Bronchial epithelial cell (primary cell): ENCODE measurements around the gene TLE7. TPM values are rescaled to one million over a fixed set of nuclear protein-coding genes. Genes with fewer than 3 reads are reported as not detected.

Experiments
- DNase-seq: peaks from one replicate; pipeline ENCODE4 v3.0.0-alpha.2; 2010; ENCODE audit warnings: low read depth
- FAIRE-seq: peaks from 2 replicates; lab custom pipeline; 2011; peaks lifted over from hg19 to GRCh38; lab: Jason Lieb, UNC
- H3K27me3 ChIP-seq: 2 replicates; pipeline ENCODE4 v1.5.1; 2011; ENCODE audit warnings: low read length; ENCODE audit not compliant: control insufficient read depth, insufficient read depth
- H3K36me3 ChIP-seq: 2 replicates; pipeline ENCODE4 v1.5.1; 2011; ENCODE audit warnings: low read length; ENCODE audit not compliant: control insufficient read depth, insufficient read depth
- H3K4me3 ChIP-seq: 2 replicates; pipeline ENCODE4 v1.5.1; 2011; ENCODE audit warnings: mild to moderate bottlenecking, low read depth, low read length, control low read depth
- CTCF ChIP-seq: IDR thresholded peaks from 2 replicates; pipeline ENCODE4 v1.5.1; 2011; ENCODE audit warnings: mild to moderate bottlenecking, moderate library complexity, low read length, control low read depth, inconsistent platforms; ENCODE audit not compliant: insufficient read depth, severe bottlenecking
- total RNA-seq: library from RNA; depleted of rRNA; stranded (reverse); fragments of >200 nt; gene quantifications from 2 replicates; pipeline ENCODE4 v1.2.1, GENCODE V29; 2014

The TLE7 gene
- total RNA-seq, 1 donor from 2014 or later: not detected

- peak; percentile 47 for DNase-seq
- Histone ChIP-seq H3K36me3 (no peaks in the 10 kb centered on the region), H3K4me3 (no peak overlapping the region), H3K27me3 (no peaks in the 10 kb centered on the region)
- no peak for FAIRE-seq
- TF ChIP-seq CTCF: no peak
Measured at GRCh38 chr16:71383054-71383773, 58.6 kb downstream of the TLE7 start.

GRCh38 chr16:71380831-71381230 is 61.0 kb downstream of the TLE7 start:
- H3K36me3 ChIP-seq: no peaks in the 10 kb centered on the region
- FAIRE-seq: no peak
- no peak overlapping the region for H3K4me3 ChIP-seq

More at GRCh38 chr16:71380831-71381230, 61.0 kb downstream of the TLE7 start:
- no peak for TF ChIP-seq CTCF
- DNase-seq: no peak
- H3K27me3 ChIP-seq: no peaks in the 10 kb centered on the region

Other genes starting within 250 kb of the TLE7 start
- gene HYDIN, start 211.3 kb downstream of the TLE7 start, total RNA-seq: 0.38 and 1.3 TPM in 2 replicates
- 37.4 and 42.9 TPM in 2 replicates for gene CMTR2, start 152.7 kb downstream of the TLE7 start, total RNA-seq
- 0.26 and 2.2 TPM in 2 replicates for gene CALB2, start 83.3 kb downstream of the TLE7 start, total RNA-seq
- 7.9 and 8.1 TPM in 2 replicates for gene ZNF23, start 20.2 kb upstream of the TLE7 start, total RNA-seq
- 2.6 and 3.2 TPM in 2 replicates for gene ZNF19, start 47.3 kb upstream of the TLE7 start, total RNA-seq
- under 0.01 and 0.26 TPM in 2 replicates for gene CHST4, start 84.4 kb upstream of the TLE7 start, total RNA-seq
- not detected in 2 replicates for gene TAT, start 135.0 kb upstream of the TLE7 start, total RNA-seq
- 16.6 and 21.3 TPM in 2 replicates for gene MARVELD3, start 184.1 kb upstream of the TLE7 start, total RNA-seq